Islet of Langerhans (tissue), 1 donor: ENCODE results near the gene C1R.
"Not testable (repeated sequence)": the region's sequence is repeated elsewhere in the genome, so short reads cannot be mapped to it uniquely, and the experiment has no call there.

Experiments used
- FAIRE-seq: peaks from one replicate; lab custom pipeline; 2011; peaks lifted over from hg19 to GRCh38; lab: Jason Lieb, UNC

Gene C1R

DNA sequence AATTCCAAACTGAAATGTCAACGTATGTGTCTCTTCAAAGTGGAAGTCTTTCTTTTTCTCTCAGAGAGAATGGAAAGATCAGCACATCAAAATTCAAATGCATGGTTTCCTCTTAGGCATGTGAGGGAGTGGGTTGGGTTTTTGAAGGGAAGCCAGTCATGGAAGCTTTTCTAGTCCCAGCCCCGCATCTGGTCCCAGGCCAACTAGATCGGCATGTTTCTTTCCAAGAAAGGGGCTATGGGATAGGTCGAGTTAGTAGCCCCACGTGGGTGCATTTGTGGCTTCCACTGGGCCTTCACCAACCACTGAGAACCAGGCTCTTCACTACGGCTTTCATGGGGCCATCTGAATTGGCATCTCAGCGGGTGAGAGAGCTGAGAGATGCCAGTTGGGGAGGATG lies 25.1 kb downstream of the C1R start:
- no peak for FAIRE-seq

DNA sequence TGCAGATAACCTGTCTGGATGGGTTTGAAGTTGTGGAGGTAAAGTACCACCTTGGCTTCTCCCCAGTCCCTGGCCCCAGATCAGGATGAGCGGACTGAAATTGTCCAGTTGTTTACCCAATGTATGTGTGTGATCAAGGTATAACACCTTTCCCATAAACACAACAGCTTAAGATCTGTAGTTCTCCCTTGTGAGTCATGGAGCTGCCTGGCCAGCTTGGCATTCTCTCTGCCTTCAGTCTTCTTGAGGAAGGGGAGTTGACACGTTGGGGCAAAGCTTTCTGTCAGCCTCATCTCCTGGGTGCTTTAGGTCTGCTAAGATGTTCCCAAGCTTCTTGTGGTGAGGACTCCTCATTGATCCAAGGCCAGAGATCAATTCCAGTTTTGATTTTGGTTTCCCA lies 25.6 kb downstream of the C1R start:
- no peak for FAIRE-seq

DNA sequence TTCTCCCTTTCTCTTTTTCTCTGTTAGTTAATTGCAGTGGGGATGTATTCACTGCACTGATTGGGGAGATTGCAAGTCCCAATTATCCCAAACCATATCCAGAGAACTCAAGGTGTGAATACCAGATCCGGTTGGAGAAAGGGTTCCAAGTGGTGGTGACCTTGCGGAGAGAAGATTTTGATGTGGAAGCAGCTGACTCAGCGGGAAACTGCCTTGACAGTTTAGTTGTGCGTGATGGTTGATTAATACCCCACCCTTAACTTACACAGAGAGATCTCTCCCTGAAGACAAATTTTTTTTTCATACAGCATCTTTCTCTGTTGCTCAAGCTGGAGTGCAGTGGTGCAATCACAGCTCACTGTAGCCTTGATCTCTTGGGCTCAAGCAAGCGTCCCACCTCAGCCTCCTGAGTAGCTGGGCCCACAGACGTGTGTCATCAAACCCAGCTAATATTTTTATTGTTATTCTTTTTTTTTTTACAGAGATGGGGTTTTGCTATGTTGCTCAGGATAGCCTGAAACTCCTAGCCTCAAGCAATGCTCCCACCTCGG lies 27.1 kb downstream of the C1R start:
- no peak for FAIRE-seq

DNA sequence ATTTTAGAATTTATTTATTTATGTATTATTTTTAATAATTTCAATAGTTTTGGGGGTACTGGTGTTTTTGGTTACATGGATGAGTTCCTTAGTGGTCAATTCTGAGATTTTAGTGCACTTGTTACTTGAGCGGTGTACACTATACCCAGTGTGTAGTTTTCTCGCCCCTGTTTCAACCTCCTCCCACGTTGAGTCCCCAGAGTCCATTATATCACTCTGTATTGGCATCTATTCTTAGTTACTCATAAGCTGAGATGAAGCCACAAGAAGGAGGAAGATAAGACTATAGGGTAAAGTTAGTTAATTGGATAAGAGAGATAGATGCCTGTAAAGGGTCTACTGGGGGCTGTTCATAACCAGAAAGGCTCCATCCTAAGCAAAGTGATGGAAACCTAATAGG lies 27.7 kb downstream of the C1R start:
- FAIRE-seq, result no peak

DNA sequence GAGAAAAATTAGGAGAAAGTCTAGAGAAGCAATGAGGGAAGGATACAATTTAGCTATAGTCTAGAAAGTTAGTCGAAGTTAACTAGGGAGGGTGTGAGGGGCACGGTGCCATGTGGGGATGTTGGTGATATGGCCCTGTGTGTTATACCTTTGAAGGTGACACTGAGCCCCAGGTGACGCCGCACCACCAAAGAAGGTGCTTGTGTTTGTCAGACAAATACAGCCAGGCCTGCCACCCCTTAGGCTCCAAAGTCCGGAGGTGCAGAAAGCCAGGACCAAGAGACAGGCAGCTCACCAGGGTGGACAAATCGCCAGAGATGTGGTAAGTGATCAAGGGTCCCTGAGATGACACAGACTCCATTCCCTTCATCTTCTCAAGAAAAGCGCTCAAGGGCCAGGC lies 30.6 kb downstream of the C1R start:
- no peak for FAIRE-seq

DNA sequence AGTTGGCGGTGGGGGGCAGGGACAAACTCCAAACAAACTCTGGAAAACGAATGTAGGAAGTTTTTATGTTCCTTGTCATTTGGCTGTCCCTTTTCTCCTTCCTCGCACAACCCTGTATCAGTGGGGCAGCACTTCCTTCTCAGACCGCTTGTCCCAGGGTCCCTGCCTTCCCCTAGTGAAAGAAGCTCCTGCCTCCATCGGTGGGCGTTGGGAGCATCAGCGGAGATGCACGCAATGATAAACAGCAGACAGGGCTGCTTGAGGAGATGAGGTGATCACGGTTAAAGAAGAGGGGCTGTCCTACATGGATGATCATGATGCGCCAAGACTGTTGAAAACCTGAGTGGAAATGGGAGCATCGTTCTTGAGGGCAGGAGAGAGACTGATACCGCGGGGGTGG lies 31.1 kb downstream of the C1R start:
- no peak for FAIRE-seq

DNA sequence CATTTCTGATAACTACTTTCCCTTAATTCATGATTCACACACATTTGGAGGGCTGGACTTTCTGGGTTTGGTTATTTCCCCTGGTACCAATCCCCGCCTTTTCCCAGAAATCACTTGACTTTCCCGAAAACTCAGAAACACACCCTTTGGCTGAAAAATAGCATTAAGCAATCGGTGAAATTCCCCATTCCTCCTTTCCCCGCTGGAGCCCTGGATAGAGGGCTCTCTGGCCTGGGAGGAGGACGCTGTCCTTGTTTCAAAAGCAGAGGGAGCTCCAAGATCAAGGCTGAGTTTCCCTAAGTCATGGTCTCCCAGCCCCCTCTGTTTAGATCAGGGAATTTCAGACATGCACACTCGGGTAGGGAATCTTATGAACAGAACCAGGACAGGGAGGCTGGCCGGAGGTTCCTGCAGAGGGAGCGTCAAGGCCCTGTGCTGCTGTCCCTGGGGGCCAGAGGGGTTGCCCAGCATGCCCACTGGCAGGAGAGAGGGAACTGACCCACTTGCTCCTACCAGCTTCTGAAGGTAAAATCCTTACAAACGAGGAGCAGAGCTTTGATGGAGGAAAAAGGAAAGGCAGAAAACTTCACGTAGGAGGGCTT lies 31.8 kb downstream of the C1R start, which contains the start of gene C1S:
TSS of gene C1S (plus strand) at position 366 of the 602 bp plus-strand sequence. CDS start 1,195 bp downstream, outside the sequence.
- FAIRE-seq, result no peak

DNA sequence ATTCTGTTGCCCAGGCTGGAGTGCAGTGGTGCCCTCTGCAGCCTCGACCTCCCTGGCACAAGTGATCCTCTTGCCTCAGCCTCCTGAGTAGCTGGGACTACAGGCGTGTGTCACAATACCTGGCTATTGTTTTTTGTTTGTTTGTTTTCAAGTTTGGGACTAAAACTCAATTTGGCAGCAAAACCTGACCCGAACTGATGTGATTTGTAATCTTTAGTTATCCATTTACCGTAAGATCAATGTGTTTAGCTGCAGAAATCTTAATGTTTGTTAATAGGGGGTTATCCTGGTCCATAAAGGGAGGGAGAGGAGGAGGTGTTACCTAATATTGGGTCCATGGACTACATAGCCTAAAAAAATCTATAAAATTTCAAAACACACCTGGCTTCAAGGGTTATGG lies 32.5 kb downstream of the C1R start:
- no peak for FAIRE-seq

DNA sequence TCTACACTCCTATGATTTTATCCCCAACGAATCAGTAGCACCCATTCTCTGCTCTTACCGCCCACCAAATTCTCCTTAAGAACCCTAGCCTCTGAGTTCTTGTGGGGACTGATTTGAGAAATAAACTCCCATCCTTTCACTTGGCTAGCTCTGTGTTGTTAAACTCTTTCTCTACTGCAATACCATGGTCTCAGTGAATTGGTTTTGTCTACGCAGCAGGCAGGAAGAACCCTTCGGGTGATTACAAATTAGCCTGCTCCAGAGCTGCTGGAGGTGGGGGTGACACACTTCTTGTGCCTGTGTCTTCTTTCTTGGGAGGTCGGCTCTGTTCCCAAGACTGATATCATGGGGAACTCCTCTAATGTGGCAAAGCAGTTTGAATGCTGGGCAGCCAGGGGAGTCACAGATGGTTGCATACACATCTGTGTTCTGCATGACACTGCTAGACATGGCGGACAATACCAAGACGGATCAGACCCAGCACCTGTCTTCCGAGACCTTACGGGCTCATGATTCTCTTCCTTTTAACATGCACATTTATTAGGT lies 33.3 kb downstream of the C1R start:
- no peak for FAIRE-seq

DNA sequence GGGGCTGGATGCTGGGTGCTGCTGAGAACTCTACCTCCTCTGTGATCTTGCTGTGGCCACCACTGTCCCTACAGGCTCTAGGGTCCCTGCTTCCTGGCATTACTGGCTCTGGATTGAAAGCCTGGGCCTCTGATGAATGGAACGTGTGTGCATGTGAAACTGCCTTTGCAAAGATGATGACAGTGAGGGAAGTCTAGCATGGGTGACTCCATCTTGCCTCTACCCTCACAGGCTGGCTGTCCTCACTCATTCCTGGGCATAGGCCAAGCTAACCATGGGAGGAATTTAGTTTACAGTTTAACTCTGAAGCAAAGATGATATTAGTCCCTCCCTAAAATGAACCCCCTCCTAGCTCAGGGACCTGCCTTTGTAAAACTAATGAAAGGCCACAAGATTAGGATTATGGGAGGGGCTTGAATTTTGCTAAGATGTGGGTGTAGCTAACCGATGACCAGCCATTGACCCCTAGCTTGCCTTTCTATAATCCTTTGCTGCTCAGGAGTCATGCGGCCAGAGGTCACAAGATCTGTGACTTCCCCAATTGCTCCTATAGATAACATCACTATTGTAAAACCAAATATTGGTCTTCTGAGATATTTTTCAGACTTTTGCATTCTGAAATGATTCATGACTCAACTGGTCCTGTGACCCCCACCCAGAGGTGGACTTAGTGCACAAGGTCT lies 33.9 kb downstream of the C1R start:
- no peak for FAIRE-seq

DNA sequence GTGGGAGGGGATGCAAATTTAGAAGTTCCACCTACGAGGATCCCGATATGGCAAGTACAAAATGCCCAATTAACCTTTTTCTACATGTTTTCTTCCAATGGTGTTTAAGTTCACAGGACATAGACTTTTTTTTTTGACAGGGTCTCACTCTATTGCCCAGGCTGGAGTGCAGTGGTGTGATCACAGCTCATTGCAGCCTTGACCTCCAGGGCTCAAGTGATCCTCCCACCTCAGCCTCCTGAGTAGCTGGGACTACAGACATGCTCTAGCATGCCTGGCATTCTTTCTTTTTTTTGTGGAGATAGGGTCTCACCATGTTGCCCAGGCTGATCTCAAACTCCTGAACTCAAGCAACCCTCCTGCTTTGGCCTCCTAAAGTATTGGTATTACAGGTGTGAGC lies 36.5 kb downstream of the C1R start:
- not testable (repeated sequence) for FAIRE-seq

DNA sequence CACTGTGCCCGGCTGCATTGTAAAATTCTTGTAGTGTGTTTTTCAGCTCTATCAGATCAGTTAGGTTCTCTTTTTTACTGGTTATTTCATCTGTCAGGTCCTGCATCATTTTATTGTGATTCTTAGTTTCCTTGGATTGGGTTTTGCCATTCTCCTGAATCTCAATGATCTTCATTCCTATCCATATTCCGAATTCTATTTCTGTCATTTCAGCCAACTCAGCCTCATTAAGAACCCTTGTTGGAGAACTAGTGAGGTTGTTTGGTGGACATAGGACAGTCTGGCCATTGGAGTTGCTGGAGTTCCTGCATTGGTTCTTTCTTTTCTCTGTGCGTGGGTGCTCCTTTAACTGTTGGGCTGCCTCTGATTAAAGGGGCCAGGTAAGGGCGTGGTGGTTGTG lies 37.3 kb downstream of the C1R start:
- FAIRE-seq, result no peak

DNA sequence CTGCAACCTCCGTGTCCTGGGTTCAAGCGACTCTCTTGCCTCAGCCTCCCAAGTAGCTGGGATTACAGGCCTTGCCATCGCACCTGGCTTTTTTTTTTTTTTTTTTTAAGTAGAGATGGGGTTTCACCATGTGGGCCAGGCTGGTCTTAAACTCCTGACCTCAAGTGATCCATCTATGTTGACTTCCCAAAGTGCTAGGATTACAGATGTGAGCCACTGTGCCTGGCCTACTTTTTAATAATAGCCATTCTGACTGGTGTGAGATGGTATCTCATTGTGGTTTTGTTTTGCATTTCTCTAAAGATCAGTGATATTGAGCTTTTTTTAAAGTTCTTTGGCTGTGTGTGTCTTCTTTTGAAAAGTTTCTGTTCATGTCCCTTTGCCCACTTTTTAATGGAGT lies 42.3 kb downstream of the C1R start:
- not testable (repeated sequence) for FAIRE-seq

DNA sequence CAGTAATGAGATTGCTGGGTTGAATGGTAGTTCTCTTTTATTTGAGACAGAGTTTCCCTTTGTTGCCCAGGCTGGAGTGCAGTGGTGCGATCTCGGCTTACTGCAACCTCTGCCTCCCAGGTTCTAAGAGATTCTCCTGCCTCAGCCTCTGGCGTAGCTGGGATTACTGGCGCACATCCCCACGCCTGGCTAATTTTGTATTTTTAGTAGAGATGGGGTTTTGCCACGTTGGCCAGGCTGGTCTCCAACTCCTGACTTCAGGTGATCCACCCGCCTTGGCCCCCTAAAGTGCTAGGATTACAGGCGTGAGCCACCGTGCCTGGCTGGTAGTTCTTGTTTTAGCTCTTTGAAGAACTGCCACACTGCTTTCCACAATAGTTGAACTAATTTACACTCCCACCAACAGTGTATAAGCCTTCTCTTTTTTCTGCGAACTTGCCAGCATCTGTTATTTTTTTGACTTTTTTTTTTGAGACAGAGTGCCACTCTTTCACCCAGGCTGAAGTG lies 42.7 kb downstream of the C1R start:
- FAIRE-seq, result not testable (repeated sequence)

DNA sequence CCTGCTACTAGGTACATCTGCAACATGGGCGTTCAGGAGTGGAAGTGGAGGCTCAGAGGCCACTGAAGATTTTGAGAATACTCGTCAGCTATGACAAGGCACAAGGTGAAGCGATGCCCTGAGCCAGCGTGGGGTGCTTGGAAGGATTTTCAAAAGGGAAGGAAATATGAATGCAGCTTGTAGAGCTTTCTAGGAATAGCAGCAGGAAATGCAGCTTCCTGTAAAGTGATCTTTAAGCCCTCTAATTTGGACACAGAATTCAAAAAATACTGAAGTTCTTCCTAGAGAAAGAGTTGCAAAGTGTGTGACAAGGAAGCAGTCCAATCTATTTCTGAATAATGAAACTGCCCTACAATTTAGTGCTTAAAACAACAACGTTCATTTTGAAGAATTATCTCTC lies 44.9 kb downstream of the C1R start:
- FAIRE-seq, result no peak

DNA sequence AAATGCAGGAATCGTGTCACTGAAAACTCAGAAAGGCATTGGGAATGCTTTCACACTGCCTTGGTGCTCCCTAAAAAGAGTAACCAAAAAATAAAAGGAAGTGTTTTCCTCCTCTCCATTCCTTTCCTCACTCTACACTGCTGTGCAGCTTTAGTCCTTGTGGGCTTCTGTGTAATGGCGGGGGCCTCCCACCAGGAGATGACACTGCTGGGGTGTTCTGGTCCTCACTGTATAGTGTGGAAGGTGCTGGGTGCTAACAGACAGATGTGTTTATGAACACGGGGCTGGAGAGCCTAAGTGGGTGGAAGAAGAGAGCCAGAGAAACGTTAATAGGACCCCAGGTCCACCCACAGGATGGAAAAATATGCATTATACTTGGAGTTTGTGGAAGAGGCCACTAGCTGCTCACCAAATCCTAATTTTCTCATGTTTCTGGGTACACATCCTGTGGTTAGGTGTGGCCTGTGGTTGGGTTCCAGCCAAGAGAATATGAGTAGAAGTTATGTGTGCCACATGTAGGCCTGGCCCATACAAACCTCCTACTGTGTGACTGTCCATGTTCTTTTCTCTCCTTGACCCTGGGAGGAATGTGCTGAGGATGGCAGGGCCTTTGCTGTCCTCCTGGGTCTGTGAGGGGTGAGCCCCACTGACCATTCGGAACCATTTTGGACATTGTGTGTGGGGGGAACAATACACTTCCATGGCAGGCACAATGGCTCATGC lies 45.7 kb downstream of the C1R start:
- no peak for FAIRE-seq

DNA sequence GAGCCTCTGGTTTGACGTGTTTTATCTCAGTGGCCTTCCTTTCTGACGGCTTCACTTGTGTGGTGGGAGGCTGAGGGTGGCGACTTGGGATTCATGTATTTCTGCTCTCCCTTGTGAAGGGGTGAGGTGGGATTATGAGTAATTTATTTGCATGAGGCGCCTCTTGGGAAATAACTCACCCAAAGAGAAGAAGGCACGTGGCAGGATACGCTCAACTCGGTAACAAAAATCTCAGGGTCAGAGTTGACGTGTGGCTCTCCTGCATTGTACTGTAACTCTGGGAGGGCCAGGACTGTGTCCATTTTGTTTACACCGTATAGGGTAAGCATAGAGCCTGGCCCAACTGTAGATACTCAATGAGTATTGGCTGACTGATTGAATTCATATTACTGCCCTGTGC lies 46.3 kb downstream of the C1R start:
- no peak for FAIRE-seq

DNA sequence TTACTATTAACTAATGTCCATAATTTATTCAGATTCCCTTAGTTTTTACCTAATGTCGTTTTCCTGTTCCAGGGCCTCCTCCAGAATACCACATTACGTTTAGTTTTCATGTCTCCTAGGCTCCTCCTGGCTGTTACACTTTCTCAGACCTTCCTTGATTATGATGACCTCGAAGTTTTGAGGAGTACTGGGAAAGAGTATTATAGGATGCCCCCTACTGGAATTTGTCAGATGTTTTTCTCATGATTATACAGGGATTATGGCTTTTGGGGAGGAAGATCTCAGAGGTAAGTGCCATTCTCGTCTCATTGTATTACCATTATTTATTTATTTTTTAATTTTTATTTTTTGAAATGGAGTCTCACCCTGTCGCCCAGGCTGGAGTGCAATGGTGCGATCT lies 49.4 kb downstream of the C1R start:
- FAIRE-seq, result peak; percentile 17

DNA sequence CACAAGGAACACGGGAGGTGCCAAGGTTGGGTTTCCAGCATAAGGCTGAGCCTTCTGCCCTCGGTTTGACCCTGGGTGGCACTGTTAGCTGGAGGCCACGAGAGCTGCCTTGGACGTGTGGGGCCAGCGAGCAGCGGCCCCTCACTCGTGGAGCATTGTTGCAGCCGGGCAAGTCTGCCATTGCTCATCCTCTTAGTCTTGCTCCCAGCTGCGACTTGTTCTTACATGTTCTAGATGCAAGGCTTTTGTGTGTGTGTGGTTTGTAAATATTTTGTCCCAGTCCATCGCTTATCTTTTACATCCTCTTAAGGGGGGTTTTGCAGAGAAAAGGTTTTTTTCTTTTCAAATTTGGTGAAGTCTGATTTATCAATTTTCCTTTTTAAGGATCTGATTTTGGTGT lies 52.8 kb downstream of the C1R start:
- no peak for FAIRE-seq

DNA sequence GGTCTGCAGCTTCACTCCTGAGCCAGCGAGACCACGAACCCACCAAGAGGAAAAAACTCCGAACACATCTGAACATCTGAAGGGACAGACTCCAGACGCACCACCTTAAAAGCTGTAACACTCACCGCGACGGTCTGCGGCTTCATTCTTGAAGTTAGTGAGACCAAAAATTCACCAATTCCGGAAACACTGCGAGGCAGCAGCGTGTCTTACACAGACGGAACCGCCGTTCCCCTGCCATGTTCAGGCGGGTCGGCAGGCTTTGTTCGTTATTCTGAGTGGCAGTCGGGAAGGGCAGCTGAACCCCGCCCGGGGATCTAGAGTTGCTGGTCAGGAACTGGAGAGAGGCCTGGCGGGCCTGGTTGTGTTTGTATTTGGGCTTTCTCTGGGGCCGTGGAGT lies 53.7 kb downstream of the C1R start:
- FAIRE-seq, result no peak

DNA sequence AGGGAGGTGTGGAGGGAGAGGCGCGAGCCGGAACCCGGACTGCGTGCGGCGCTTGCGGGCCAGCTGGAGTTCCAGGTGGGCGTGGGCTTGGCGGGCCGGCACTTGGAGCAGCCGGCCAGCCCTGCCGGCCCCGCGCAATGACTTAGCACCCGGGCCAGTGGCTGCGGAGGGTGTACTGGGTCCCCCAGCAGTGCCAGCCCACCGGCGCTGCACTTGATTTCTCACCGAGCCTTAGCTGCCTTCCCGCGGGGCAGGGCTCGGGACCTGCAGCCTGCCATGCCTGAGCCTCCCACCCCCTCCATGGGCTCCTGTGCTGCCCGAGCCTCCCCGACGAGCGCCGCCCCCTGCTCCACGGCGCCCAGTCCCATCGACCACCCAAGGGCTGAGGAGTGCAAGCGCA lies 54.8 kb downstream of the C1R start:
- FAIRE-seq, result not testable (repeated sequence)

DNA sequence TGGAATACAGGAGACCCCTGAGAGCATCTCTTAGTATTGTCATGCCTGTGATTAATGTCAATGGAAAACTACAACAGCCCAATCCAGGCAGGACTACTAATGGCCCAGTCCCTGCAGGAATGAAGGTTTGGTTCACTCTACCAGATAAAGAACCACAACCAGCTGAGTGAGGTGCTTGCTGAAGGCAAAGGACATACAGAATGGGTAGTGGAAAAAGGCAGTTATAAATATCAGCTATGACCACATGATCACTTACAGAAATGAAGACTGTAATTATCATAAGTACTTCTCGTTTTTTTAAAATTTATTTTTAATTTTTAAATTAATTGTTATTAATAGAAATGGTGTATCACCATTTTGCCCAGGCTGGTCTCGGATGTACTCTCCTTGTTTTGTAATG lies 56.8 kb downstream of the C1R start:
- no peak for FAIRE-seq

DNA sequence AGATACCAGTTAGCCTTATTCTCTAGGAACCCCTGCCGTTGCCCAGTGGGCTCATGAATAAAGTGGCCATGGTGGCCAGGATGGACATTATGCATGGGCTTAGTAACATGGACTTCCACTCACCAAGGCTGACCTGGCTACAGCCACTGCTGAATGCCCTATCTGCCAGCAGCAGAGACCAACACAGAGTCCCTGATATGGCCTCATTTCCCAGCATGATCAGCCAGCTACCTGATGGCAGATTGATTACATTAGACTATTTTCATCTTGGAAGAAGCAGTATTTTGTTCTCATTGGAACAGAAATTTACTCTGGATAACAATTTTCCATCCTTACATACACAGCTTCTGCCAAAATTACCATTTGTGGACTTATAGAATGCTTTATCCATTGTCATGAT lies 57.8 kb downstream of the C1R start:
- no peak for FAIRE-seq
